K562 (cell line): ENCODE data around the gene HK2.

Experiments used
- CTBP1 ChIP-seq: fragments of 450-650 bp; IDR thresholded peaks from 2 replicates; pipeline ENCODE4 v1.6.1; 2016; ENCODE audit warnings: borderline replicate concordance
- CTCF ChIP-seq, 3 experiments: IDR thresholded peaks in 2 of 3; conservative IDR thresholded peaks in 1 of 3; 2 replicates each; pipeline ENCODE4 v1.5.1; 2011 to 2012; ENCODE audit warnings: low read length in 3 of 3, mild to moderate bottlenecking in 3 of 3, control low read depth in 2 of 3, improper control_type of control experiment in 1 of 3, inconsistent platforms in 1 of 3, low read depth in 1 of 3, mixed read lengths in 1 of 3, moderate library complexity in 1 of 3; ENCODE audit not compliant: insufficient read depth in 2 of 3
- ELF1 ChIP-seq: fragments of 200-800 bp; sonication (Bioruptor generic); IDR thresholded peaks from 2 replicates; pipeline ENCODE4 v1.6.1; 2016; ENCODE audit warnings: missing genetic modification characterization, missing compliant biosample characterization
- FUS ChIP-seq: fragments of 200-400 bp; formaldehyde crosslinking; optimal IDR thresholded peaks from 2 replicates; pipeline ENCODE3; 2017; ENCODE audit warnings: low read depth, low read length
- KDM5B ChIP-seq: fragments of 200-600 bp; sonication (generic); IDR thresholded peaks from 2 replicates; pipeline ENCODE4 v1.6.1; 2012; ENCODE audit warnings: low read depth, mild to moderate bottlenecking, moderate library complexity, low read length, control low read depth, inconsistent platforms; ENCODE audit not compliant: insufficient replicate concordance
- NFE2 ChIP-seq: IDR thresholded peaks from 2 replicates; pipeline ENCODE4 v1.6.1; 2014; ENCODE audit warnings: antibody characterized with exemption, low read depth
- RFX1 ChIP-seq: fragments of 450-650 bp; IDR thresholded peaks from 2 replicates; pipeline ENCODE4 v1.6.1; 2016; ENCODE audit warnings: mild to moderate bottlenecking, moderate library complexity
- TAF15 ChIP-seq: fragments of 200-400 bp; formaldehyde crosslinking; IDR thresholded peaks from 2 replicates; pipeline ENCODE4 v1.6.1; 2017; ENCODE audit warnings: mild to moderate bottlenecking, low read depth, low read length, moderate library complexity
- TSHZ1 ChIP-seq: fragments of 250-450 bp; sonication (Bioruptor Pico); IDR thresholded peaks from 2 replicates; pipeline ENCODE4 v1.4.0; 2020; ENCODE audit warnings: mild to moderate bottlenecking, moderate library complexity
- ZNF184 ChIP-seq: sonication (generic); formaldehyde crosslinking; IDR thresholded peaks from 2 replicates; pipeline ENCODE4 v1.5.0; 2020; ENCODE audit warnings: missing genetic modification reagents
- ZNF696 ChIP-seq: fragments of 250-450 bp; sonication (Bioruptor Pico); conservative IDR thresholded peaks from 2 replicates; pipeline ENCODE4 v1.4.0; 2020; ENCODE audit warnings: mild to moderate bottlenecking, moderate library complexity

- no peak for TF ChIP-seq ELF1 (tag)
- TF ChIP-seq RFX1: no peak
- no peak for TF ChIP-seq FUS
- no peak for TF ChIP-seq NFE2
- no peak for TF ChIP-seq TSHZ1 (CRISPR knock-in tag)
- no peak for TF ChIP-seq ZNF696
- TF ChIP-seq TAF15: no peak
- no peak for TF ChIP-seq CTCF (IDR thresholded peaks at IDR 0.05 in 2 of 3, conservative IDR thresholded peaks at IDR 0.05 in 1 of 3; ENCODE audit: insufficient read depth in 2 of 3, low read depth in 1 of 3, low read length in 3 of 3)
- no peak for TF ChIP-seq KDM5B
- no peak for TF ChIP-seq ZNF184 (CRISPR knock-in tag)
- no peak for TF ChIP-seq CTBP1
Observed at GRCh38 chr2:74881626-74882298, 47.8 kb downstream of the HK2 start.
